HFFc6 (cell line): ENCODE measurements around the gene CLEC16A. TPM values are rescaled to one million over a fixed set of nuclear protein-coding genes. Genes with fewer than 3 reads are reported as not detected.
A peak's percentile ranks its signal among the peaks of the same experiment; 100 is the strongest.
"Not testable (repeated sequence)": the region's sequence is repeated elsewhere in the genome, so short reads cannot be mapped to it uniquely, and the experiment has no call there.

ENCODE experiments used
- DNase-seq: peaks from one replicate; pipeline ENCODE4 v3.0.0-alpha.2; 2018
- H3K27ac Mint-ChIP-seq: 2 replicates; pipeline ENCODE4 v1.8.0; 2020; ENCODE audit warnings: mild to moderate bottlenecking, mixed read lengths
- H3K27me3 Mint-ChIP-seq: 2 replicates; pipeline ENCODE4 v1.8.0; 2021; ENCODE audit warnings: mild to moderate bottlenecking, moderate library complexity, mixed read lengths; ENCODE audit not compliant: insufficient read depth
- H3K36me3 Mint-ChIP-seq: 2 replicates; pipeline ENCODE4 v1.8.0; 2021; ENCODE audit warnings: low read depth, mixed read lengths
- H3K4me1 Mint-ChIP-seq: 2 replicates; pipeline ENCODE4 v1.8.0; 2020; ENCODE audit warnings: low read depth, mixed read lengths
- H3K4me3 Mint-ChIP-seq: 2 replicates; pipeline ENCODE4 v1.8.0; 2020; ENCODE audit warnings: mild to moderate bottlenecking, moderate library complexity, mixed read lengths
- H3K9me3 Mint-ChIP-seq: 2 replicates; pipeline ENCODE4 v1.8.0; 2020; ENCODE audit warnings: mild to moderate bottlenecking, mixed read lengths
- total RNA-seq, 6 experiments: library from RNA; stranded (reverse); fragmentation: NEBNext Ultra II Directional; extraction: Animal tissue kit (Norgen Biotek cat#: 25700); gene quantifications; 2 replicates in 1 of 6; 3 replicates in 5 of 6; pipeline ENCODE4 v1.2.3, GENCODE V29; 2021
- TF ChIP-seq, protein P1 (sequence below): fragments of 200-600 bp; sonication (generic); IDR thresholded peaks from 2 replicates; pipeline ENCODE4 v1.5.0; 2021; ENCODE audit warnings: antibody characterized with exemption, mild to moderate bottlenecking

Gene CLEC16A
- total RNA-seq, 6 experiments from 2014 or later = 19.4 to 23.2 (median 21.2) TPM

DNA sequence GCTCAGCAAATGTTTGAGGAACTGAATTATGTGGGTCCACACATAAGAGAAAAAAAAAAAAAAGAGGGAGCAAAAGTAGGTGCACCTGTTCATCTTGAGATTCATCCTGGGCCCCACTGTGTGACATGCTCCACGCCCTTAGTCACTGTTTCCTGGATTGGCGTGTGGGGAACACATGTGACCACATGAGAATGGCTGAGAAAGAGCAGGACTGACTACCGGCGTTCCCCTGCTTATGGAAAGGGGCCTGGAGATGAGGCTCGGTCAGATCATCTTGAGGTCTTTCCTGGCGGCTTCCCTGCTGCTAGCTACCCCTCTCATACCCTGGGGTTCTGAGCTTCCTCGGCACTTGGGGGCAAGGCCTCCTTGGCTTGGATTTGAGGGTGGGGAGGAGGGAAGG lies 6.0 kb upstream of the CLEC16A start:
- H3K4me3 Mint-ChIP-seq = 0 out of 2 replicates have a peak overlapping the region, but pooled peaks have one; percentile 92
- peaks cover 70% of the 10 kb centered on the region for H3K4me1 Mint-ChIP-seq
- TF ChIP-seq, protein P1, sequence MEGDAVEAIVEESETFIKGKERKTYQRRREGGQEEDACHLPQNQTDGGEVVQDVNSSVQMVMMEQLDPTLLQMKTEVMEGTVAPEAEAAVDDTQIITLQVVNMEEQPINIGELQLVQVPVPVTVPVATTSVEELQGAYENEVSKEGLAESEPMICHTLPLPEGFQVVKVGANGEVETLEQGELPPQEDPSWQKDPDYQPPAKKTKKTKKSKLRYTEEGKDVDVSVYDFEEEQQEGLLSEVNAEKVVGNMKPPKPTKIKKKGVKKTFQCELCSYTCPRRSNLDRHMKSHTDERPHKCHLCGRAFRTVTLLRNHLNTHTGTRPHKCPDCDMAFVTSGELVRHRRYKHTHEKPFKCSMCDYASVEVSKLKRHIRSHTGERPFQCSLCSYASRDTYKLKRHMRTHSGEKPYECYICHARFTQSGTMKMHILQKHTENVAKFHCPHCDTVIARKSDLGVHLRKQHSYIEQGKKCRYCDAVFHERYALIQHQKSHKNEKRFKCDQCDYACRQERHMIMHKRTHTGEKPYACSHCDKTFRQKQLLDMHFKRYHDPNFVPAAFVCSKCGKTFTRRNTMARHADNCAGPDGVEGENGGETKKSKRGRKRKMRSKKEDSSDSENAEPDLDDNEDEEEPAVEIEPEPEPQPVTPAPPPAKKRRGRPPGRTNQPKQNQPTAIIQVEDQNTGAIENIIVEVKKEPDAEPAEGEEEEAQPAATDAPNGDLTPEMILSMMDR = no peak
- H3K9me3 Mint-ChIP-seq = no peaks in the 10 kb centered on the region
- H3K36me3 Mint-ChIP-seq = peaks cover 29% of the 10 kb centered on the region
- H3K27ac Mint-ChIP-seq = no peak overlapping the region
- no peak for DNase-seq
- peaks cover 1% of the 10 kb centered on the region; the same call in 1 of the 2 replicates for H3K27me3 Mint-ChIP-seq

DNA sequence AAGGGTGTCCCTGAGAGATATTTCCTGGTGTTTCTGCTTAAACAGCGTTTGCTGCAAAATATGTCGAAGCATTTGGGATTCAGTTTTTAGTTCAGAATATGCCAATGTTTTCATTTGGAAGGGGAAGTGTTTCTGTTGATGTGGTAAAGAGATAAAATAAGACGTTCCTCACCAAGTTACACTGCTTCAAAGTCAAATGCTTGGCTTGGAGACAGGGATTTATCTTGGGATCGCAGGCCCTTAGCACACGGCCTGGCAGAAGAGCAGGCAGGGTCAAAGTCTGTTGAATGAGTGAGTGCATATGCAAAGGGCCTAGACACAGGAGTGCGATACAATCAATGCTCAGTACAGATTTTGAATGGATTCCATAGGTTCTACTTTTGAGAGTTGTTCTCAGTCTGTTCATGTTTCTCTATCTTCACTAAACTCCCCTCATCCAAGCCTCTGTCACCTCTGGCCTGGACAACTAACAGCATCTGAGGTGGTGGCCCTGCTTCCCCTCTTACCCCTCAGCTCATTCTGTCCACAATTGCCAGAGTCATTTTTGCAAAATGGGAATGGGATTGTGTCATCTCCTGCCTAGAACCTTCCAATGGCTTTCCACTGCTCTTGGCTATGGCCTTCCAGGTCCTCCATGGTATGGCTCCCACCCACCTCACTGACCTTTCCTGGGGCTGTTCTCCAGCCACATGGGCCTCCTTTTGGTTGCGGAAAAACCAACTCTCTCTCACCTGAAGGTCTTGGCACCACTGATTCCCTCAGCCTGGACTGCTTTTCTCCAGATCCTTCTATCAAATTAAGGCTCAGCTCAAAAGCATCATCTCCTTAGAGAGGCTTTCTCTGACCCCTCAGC lies 5.3 kb upstream of the CLEC16A start:
- H3K36me3 Mint-ChIP-seq = peaks cover 25% of the 10 kb centered on the region
- H3K27me3 Mint-ChIP-seq = peaks cover 1% of the 10 kb centered on the region; the same call in 1 of the 2 replicates
- H3K4me1 Mint-ChIP-seq = peaks cover 73% of the 10 kb centered on the region
- peak overlapping the region; percentile 92 for H3K4me3 Mint-ChIP-seq
- no peaks in the 10 kb centered on the region for H3K9me3 Mint-ChIP-seq
- no peak overlapping the region for H3K27ac Mint-ChIP-seq
- TF ChIP-seq, protein P1 = no peak
- DNase-seq = no peak

GRCh38 chr16:10939649-10940234 lies 4.6 kb upstream of the CLEC16A start:
- Mint-ChIP-seq H3K36me3 (peaks cover 24% of the 10 kb centered on the region), H3K4me3 (peak overlapping the region; percentile 92), H3K4me1 (peaks cover 76% of the 10 kb centered on the region), H3K9me3 (no peaks in the 10 kb centered on the region), H3K27me3 (peaks cover 3% of the 10 kb centered on the region; the same call in 1 of the 2 replicates), H3K27ac (no peak overlapping the region)
- no peak for DNase-seq
- TF ChIP-seq, protein P1 = no peak

DNA sequence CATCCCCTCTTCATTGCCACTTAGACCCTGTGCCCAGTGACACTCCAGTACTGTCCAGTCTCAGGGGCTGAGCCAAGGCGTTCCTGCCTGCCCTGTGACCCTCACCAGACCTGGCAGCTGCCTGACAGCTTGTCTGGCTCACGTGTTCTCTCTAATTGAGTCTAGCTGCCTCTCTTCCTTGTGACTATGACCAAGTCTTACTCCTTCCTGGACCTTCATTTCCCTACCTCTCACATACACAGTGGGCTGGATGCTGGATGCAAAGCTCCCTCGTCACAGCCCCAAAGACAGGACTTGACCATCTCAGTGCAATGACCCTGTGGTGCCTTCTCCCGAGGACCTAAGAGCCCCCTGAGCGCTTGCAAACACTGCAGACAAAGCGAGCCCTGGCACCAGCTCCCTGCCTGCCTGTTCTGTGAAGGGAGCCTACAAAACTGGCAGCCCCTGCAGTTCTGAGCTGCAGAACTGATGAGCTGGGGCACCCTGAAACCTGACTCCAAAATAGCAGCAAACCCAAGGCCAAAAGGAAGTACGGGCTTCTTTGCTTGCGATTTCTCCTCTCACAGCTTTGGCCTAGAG lies 3.8 kb upstream of the CLEC16A start:
- Mint-ChIP-seq H3K27ac (peak overlapping the region; percentile 80), H3K9me3 (no peaks in the 10 kb centered on the region), H3K4me3 (peak overlapping the region; percentile 92), H3K27me3 (peaks cover 3% of the 10 kb centered on the region; the same call in 1 of the 2 replicates), H3K4me1 (peaks cover 80% of the 10 kb centered on the region), H3K36me3 (peaks cover 22% of the 10 kb centered on the region)
- DNase-seq = no peak
- TF ChIP-seq, protein P1 = no peak

- Mint-ChIP-seq H3K27ac (peak overlapping the region; percentile 80), H3K4me3 (peak overlapping the region; percentile 92), H3K27me3 (peaks cover 3% of the 10 kb centered on the region; the same call in 1 of the 2 replicates), H3K4me1 (peaks cover 80% of the 10 kb centered on the region), H3K36me3 (peaks cover 14% of the 10 kb centered on the region), H3K9me3 (no peaks in the 10 kb centered on the region)
- TF ChIP-seq, protein P1 = no peak
- DNase-seq = no peak
These were observed 3.0 kb upstream of the CLEC16A start for GRCh38 chr16:10941127-10941933.

DNA sequence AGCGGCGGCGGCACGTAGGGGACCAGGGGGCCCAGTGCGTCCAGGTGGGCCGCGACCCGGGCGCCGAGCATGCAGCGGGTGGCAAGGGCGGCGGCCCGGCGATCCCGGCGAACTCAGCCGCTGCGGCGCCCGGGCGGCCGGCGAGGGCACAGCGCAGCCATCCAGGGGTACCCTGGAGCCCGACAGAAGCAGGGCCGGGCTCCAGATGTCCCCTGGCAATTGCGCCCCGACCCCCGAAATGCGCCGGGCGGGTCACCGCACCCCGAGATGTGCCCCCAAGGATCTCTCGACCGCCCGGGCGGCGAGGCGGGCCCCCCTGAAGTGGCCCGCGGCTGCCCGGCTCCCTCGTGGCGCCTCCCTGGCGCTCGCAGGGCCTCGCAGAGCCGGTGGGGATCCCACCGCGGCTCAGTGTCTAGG lies 2.4 kb upstream of the CLEC16A start:
- Mint-ChIP-seq H3K4me1 (peaks cover 81% of the 10 kb centered on the region), H3K36me3 (peaks cover 14% of the 10 kb centered on the region), H3K27ac (peak overlapping the region; percentile 80; the same call in 1 of the 2 replicates), H3K4me3 (peak overlapping the region; percentile 92)
- not testable (repeated sequence) for H3K9me3 Mint-ChIP-seq, H3K27me3 Mint-ChIP-seq, DNase-seq
